ENCODE data around the gene USF2.

DNA sequence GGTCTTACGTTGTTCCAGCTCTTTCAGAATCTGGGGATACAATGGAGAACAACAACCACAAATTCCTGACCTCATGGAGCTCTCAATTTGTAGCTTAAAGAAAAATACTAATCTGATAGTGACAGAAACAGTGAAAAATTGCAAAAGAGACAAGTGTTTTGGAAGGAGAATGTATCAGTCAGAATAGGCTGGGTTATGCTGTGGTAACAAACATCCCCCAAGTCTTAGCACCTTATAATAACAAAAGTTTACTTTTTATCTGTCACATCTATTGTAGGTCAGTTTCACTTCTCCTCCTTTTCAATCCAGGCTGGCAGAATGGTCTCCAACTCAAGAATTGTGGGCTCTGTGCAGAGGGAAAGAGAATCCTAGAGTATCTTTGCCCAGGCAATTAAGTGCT lies 49.8 kb upstream of the USF2 start:
- TF ChIP-seq POLR2AphosphoS5 (IDR thresholded peaks at IDR 0.05; ENCODE audit: low read depth, low read length), result no peak
- TF ChIP-seq, protein P1, sequence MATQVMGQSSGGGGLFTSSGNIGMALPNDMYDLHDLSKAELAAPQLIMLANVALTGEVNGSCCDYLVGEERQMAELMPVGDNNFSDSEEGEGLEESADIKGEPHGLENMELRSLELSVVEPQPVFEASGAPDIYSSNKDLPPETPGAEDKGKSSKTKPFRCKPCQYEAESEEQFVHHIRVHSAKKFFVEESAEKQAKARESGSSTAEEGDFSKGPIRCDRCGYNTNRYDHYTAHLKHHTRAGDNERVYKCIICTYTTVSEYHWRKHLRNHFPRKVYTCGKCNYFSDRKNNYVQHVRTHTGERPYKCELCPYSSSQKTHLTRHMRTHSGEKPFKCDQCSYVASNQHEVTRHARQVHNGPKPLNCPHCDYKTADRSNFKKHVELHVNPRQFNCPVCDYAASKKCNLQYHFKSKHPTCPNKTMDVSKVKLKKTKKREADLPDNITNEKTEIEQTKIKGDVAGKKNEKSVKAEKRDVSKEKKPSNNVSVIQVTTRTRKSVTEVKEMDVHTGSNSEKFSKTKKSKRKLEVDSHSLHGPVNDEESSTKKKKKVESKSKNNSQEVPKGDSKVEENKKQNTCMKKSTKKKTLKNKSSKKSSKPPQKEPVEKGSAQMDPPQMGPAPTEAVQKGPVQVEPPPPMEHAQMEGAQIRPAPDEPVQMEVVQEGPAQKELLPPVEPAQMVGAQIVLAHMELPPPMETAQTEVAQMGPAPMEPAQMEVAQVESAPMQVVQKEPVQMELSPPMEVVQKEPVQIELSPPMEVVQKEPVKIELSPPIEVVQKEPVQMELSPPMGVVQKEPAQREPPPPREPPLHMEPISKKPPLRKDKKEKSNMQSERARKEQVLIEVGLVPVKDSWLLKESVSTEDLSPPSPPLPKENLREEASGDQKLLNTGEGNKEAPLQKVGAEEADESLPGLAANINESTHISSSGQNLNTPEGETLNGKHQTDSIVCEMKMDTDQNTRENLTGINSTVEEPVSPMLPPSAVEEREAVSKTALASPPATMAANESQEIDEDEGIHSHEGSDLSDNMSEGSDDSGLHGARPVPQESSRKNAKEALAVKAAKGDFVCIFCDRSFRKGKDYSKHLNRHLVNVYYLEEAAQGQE (IDR thresholded peaks at IDR 0.05; ENCODE audit: insufficient read depth in 1 of 2, low read depth in 2 of 2, low read length in 1 of 2), result no peak
- TF ChIP-seq, protein P2, sequence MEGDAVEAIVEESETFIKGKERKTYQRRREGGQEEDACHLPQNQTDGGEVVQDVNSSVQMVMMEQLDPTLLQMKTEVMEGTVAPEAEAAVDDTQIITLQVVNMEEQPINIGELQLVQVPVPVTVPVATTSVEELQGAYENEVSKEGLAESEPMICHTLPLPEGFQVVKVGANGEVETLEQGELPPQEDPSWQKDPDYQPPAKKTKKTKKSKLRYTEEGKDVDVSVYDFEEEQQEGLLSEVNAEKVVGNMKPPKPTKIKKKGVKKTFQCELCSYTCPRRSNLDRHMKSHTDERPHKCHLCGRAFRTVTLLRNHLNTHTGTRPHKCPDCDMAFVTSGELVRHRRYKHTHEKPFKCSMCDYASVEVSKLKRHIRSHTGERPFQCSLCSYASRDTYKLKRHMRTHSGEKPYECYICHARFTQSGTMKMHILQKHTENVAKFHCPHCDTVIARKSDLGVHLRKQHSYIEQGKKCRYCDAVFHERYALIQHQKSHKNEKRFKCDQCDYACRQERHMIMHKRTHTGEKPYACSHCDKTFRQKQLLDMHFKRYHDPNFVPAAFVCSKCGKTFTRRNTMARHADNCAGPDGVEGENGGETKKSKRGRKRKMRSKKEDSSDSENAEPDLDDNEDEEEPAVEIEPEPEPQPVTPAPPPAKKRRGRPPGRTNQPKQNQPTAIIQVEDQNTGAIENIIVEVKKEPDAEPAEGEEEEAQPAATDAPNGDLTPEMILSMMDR (IDR thresholded peaks at IDR 0.05), result no peak

All from Panc1 (cell line).